Activated CD4-positive, alpha-beta memory T cell treated with anti-CD3 and anti-CD28 coated beads for 36 hours (primary cell): ENCODE measurements around the gene TMEM79. TPM values are rescaled to one million over a fixed set of nuclear protein-coding genes. Genes with fewer than 3 reads are reported as not detected.

Experiments
- CTCF ChIA-PET: fragments of 350-600 bp; sonication (Branson Sonifier 250); formaldehyde crosslinking; loops from one replicate; lab custom pipeline; 2021; ENCODE audit warnings: antibody characterized with exemption, inconsistent platforms; lab: Charles Lee
- POLR2A ChIA-PET: fragments of 350-600 bp; sonication (Branson Sonifier 250); formaldehyde crosslinking; loops from one replicate; lab custom pipeline; 2021; ENCODE audit warnings: antibody characterized with exemption; lab: Charles Lee
- DNase-seq: peaks from one replicate; pipeline ENCODE4 v3.0.0-alpha.2; 2020
- H3K27ac Mint-ChIP-seq: one replicate; pipeline ENCODE4 v1.8.0; 2021; ENCODE audit warnings: mixed read lengths
- H3K27me3 Mint-ChIP-seq: one replicate; pipeline ENCODE4 v1.8.0; 2021; ENCODE audit warnings: mixed read lengths
- H3K36me3 Mint-ChIP-seq: one replicate; pipeline ENCODE4 v1.8.0; 2021; ENCODE audit warnings: mixed read lengths
- H3K4me1 Mint-ChIP-seq: one replicate; pipeline ENCODE4 v1.8.0; 2021; ENCODE audit warnings: low read depth, mixed read lengths
- H3K4me3 Mint-ChIP-seq: one replicate; pipeline ENCODE4 v1.8.0; 2021; ENCODE audit warnings: mild to moderate bottlenecking, mixed read lengths
- H3K9me3 Mint-ChIP-seq: one replicate; pipeline ENCODE4 v1.8.0; 2021; ENCODE audit warnings: mixed read lengths
- intact Hi-C: fragments of 100-400 bp; cut with micrococcal nuclease; formaldehyde crosslinking; loops from one replicate; pipeline ENCODE4 v1.15.1; 2023
- total RNA-seq, 2 experiments: library from RNA; stranded (reverse); gene quantifications; one replicate each; pipeline ENCODE4 v1.2.3, GENCODE V29; 2021

The TMEM79 gene
- total RNA-seq, 2 experiments from 2014 or later = 6.8 to 9.1 TPM

DNA sequence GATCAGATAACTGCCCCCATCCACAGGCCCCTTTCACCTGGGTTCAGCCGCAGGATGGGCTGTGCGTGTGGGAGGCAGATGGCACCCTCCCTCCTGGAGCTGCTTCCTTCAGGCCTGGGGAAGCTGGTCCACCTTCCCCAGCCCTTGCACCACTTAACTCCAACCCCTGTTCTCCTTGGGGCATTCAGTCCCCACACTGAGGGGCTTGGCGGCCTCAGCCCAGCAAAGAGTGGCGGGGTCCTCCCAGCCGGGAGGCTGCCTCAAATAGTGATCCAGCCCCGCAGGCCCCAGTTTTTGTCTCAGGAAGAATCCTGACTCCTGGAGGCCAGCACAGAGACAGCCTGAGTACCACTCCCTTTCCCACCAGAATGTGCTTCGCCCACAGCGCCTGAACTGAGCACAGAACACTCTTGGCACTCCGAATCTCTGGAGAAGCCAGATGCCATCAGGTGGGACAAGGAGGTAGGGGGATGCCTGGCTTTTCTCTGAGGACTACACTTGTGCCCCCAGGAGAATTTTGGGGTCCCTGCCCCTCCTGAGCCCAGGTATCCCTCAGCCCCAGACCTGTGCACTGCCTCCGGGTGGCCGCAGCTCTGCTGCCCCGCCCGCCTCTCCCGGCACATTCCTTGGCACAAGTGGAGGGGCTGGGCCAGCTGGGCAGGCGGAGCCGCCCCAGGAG is 37.2 kb upstream of the TMEM79 start:
- ChIA-PET CTCF (interaction anchor here (0.9 to 2.0 kb wide), 3 partner anchors 22 to 105 kb away, joined by 3 to 6 read pairs (median 3); no protein-coding TSS in a partner anchor), POLR2A (interaction anchor here (0.7 to 2.0 kb wide), 5 partner anchors 10 to 91 kb away, joined by 3 to 6 read pairs (median 4); partner anchors contain the start of gene SMG5)
- no peak for DNase-seq
- H3K27me3 Mint-ChIP-seq = no peaks in the 10 kb centered on the region
- intact Hi-C loops = no loop called here
- H3K4me1 Mint-ChIP-seq = peaks cover 5% of the 10 kb centered on the region
- no peak overlapping the region for H3K4me3 Mint-ChIP-seq
- peaks cover 5% of the 10 kb centered on the region for H3K36me3 Mint-ChIP-seq
- no peak overlapping the region for H3K27ac Mint-ChIP-seq
- no peaks in the 10 kb centered on the region for H3K9me3 Mint-ChIP-seq

DNA sequence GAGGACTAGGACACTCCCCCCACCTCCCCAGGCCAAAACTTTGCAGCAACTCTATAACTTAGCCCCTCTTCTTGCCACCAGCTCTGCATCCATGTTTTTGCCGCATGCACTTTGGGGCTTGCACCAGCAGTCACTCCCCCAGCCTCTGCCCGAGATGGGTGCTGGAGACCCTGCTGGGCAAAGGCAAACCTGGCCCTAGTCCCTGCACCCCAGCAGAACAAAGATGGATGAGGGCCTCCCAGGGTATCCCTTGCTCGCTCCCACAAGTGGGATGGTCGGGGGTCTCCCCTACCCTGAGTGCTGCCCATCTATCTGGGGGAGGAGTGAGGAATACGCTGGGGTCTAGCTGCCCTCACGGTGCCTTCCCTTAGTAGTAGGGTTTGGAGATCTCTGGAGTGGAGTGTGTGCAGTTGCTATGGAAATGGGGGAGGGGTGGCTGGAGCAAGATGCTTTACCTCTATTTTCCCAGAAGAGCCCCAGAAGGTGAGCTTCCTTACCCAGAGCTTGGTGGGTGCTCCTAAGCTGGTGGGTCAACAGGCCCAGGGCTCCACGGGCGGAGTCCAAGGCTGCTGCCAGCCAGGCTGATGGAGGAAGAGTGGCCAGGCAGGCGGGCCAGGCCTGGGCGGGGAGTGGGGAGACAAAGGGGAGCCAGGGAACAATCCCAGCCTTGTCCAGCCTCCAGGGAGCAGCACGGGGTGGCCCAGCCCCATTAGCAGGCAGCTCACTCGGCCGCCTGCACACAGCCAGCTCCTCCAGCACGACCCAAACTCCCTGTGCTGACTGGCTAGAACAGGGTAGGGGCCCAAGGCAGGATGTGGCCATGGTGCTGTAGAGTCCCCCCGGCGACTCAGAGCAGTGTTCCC is 36.4 kb upstream of the TMEM79 start, which contains the start of gene PAQR6:
Gene PAQR6, minus strand, starts transcription at position 597 of the 863 bp plus-strand sequence. CDS start 1,325 bp downstream, outside the sequence.
- intact Hi-C loops = no loop called here
- H3K9me3 Mint-ChIP-seq = no peaks in the 10 kb centered on the region
- H3K4me3 Mint-ChIP-seq = no peak within 1 kb of the TSS
- no peaks in the 10 kb centered on the region for H3K27me3 Mint-ChIP-seq
- ChIA-PET POLR2A (interaction anchor here (0.7 to 2.0 kb wide), 5 partner anchors 11 to 92 kb away, joined by 3 to 6 read pairs (median 4); partner anchors contain the start of gene SMG5), CTCF (interaction anchor here (0.5 to 2.0 kb wide), 2 partner anchors 70 to 106 kb away, joined by 4 to 6 read pairs; no protein-coding TSS in a partner anchor)
- no peak for DNase-seq
- peaks cover 8% of the 10 kb centered on the region for H3K4me1 Mint-ChIP-seq
- no peak within 1 kb of the TSS for H3K27ac Mint-ChIP-seq
- H3K36me3 Mint-ChIP-seq = peaks cover 8% of the 10 kb centered on the region

DNA sequence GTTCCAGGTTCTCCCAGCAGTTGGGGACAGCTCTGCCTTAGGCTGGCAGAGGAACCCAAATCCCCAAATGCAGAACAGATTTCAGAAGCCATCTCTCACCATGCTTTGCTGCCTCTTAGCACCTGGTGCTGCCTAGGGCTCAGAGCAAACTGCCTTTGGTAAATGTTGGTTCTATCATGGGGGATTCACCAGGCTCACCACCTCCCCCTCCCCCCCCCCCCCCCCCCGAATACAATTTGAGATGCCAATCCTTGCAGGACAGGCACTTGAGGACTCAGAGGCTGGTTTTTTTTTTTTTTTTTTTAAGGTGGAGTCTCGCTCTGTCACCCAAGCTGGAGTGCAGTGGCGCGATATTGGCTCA is 35.8 kb upstream of the TMEM79 start:
- no peaks in the 10 kb centered on the region for H3K9me3 Mint-ChIP-seq
- H3K27me3 Mint-ChIP-seq = no peaks in the 10 kb centered on the region
- CTCF ChIA-PET = no interaction called here
- H3K4me3 Mint-ChIP-seq = no peak overlapping the region
- H3K36me3 Mint-ChIP-seq = peaks cover 12% of the 10 kb centered on the region
- POLR2A ChIA-PET = interaction anchor here (0.7 kb wide), 1 partner anchor 289 kb away, joined by 3 read pairs; no protein-coding TSS in a partner anchor
- no peak for DNase-seq
- peaks cover 13% of the 10 kb centered on the region for H3K4me1 Mint-ChIP-seq
- intact Hi-C loops = no loop called here
- no peak overlapping the region for H3K27ac Mint-ChIP-seq

DNA sequence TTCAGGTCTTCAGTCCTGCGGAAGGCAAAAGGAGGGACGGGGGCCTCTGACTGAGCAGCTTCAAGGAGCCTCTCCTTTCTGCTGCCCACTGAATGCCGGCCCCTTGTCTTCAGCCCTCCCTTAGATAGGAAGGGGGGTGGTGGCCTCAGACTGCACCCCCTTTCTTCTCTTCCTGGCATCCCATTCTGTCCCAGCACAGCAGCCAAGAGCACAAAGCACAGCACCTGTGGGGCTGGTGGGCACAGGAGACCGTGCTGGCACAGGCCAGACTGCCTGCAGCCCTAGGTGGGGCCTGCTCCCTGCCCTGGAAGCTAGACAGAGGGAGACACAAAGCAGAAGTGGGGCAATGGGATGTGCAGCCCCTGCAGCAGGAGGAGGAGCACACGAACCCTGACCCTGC is 34.5 kb upstream of the TMEM79 start:
- H3K27me3 Mint-ChIP-seq = no peaks in the 10 kb centered on the region
- peaks cover 18% of the 10 kb centered on the region for H3K36me3 Mint-ChIP-seq
- CTCF ChIA-PET = interaction anchor here (0.6 kb wide), 1 partner anchor 206 kb away, joined by 3 read pairs; no protein-coding TSS in a partner anchor
- POLR2A ChIA-PET = interaction anchor here (0.9 kb wide), 1 partner anchor 33 kb away, joined by 3 read pairs; the partner anchor contains the start of gene SMG5
- H3K9me3 Mint-ChIP-seq = no peaks in the 10 kb centered on the region
- H3K4me3 Mint-ChIP-seq = no peak overlapping the region
- DNase-seq = no peak
- intact Hi-C loops = no loop called here
- H3K4me1 Mint-ChIP-seq = peaks cover 13% of the 10 kb centered on the region
- H3K27ac Mint-ChIP-seq = no peak overlapping the region

DNA sequence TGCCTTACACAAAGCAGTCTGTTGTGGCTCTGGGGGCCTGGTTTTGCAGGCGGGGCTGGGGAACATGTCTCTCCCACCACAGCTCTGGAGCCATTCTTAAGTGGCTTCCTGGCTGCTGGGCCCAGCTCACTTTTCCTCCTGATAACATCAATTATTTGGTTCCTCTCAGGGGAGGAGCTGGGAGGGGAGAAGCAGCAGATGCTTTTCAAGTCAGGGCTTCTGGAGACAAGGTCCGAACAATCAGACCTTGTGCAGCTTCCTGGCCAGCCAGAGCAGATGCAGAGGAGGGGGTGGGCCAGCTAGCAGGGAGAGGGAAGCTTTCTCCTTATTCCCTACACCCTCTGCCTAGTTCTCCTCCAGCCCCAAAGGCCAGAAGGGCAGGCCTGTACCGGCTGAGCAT is 32.6 kb upstream of the TMEM79 start:
- Mint-ChIP-seq H3K36me3 (peaks cover 24% of the 10 kb centered on the region), H3K4me3 (no peak overlapping the region), H3K27me3 (no peaks in the 10 kb centered on the region), H3K4me1 (peaks cover 8% of the 10 kb centered on the region), H3K27ac (peak overlapping the region; percentile 23), H3K9me3 (no peaks in the 10 kb centered on the region)
- CTCF ChIA-PET = interaction anchor here (1.2 to 1.4 kb wide), 2 partner anchors 110 to 155 kb away, joined by 3 to 5 read pairs; no protein-coding TSS in a partner anchor
- POLR2A ChIA-PET = interaction anchor here (0.5 to 1.3 kb wide), 2 partner anchors 21 to 58 kb away, joined by 3 to 4 read pairs; no protein-coding TSS in a partner anchor
- DNase-seq = no peak
- intact Hi-C loops = no loop called here

DNA sequence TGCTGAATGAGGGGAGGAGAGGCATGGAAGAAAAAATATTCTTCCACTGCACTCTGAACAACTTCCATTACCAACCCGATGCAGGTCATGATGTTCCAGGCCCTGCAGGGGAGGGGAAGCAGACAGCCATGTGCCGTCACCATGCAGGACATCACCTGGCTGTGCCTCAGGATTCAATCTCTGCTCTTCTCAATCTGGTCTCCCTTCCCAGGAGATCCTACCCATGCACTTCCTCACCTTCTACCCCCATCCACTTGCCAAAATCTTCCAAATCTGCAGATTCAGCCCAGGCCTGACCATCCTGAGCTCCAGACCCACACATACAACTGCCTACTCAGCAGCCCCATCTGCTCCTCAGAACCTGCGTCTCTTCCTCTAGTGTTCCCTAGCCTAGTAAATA is 30.5 kb upstream of the TMEM79 start:
- POLR2A ChIA-PET = no interaction called here
- CTCF ChIA-PET = interaction anchor here (0.7 to 1.1 kb wide), 2 partner anchors 8 to 29 kb away, joined by 3 to 4 read pairs; no protein-coding TSS in a partner anchor
- DNase-seq = no peak

DNA sequence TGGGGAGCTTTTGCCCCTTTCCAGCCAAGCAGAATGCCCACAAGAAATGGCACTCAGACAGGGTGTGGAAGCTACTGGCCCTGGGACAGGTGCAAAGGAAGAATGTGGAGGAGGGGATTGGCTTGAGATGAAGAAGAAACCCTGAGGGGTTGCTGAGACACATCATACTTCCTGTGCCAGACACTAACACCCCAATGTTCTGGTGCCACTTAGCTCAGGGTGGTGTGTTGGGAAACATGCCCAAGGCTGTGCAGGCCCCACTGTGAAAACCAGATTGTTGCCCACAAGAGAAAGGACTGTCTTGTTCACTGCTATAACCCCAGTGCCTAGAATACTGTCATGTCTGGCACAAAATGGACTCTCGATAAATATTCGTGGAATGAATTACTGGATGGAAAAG is 26.4 kb upstream of the TMEM79 start:
- H3K4me3 Mint-ChIP-seq = no peak overlapping the region
- ChIA-PET POLR2A (no interaction called here), CTCF (interaction anchor here (0.7 kb wide), 1 partner anchor 16 kb away, joined by 3 read pairs; no protein-coding TSS in a partner anchor)
- H3K27ac Mint-ChIP-seq = peak overlapping the region; percentile 10
- no peaks in the 10 kb centered on the region for H3K9me3 Mint-ChIP-seq
- H3K27me3 Mint-ChIP-seq = no peaks in the 10 kb centered on the region
- H3K4me1 Mint-ChIP-seq = peaks cover 7% of the 10 kb centered on the region
- peaks cover 52% of the 10 kb centered on the region for H3K36me3 Mint-ChIP-seq
- no peak for DNase-seq
- intact Hi-C loops = no loop called here

More for the DNA sequence above, 30.5 kb upstream of the TMEM79 start:
- Mint-ChIP-seq H3K4me1 (peaks cover 8% of the 10 kb centered on the region), H3K36me3 (peaks cover 36% of the 10 kb centered on the region), H3K27me3 (no peaks in the 10 kb centered on the region), H3K27ac (peak overlapping the region; percentile 40), H3K9me3 (no peaks in the 10 kb centered on the region), H3K4me3 (no peak overlapping the region)
- intact Hi-C loops = no loop called here

DNA sequence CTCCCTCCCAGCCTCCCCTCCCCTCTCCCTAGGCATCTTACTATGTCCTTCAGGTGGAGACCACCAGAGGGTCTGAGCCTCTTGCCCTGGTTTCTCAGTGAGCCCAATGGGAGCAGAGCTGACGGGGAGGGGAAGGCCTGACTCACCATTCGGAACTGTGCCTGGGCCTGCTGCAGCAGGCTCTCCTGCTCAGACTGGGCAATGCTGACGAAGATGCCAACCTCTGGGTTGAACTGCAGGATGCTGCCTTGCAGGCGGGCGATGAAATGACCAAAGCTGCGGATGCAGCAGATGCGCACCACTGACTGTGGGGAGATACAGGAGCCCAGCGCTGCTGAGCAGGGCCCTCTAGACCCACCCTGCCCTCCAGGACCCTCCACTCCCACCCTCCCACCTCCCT is 25.3 kb upstream of the TMEM79 start:
- no peak for DNase-seq
- Mint-ChIP-seq H3K9me3 (no peaks in the 10 kb centered on the region), H3K36me3 (peaks cover 56% of the 10 kb centered on the region), H3K4me3 (no peak overlapping the region), H3K4me1 (peaks cover 4% of the 10 kb centered on the region), H3K27me3 (no peaks in the 10 kb centered on the region), H3K27ac (no peak overlapping the region)
- ChIA-PET CTCF (no interaction called here), POLR2A (no interaction called here)
- intact Hi-C loops = no loop called here

DNA sequence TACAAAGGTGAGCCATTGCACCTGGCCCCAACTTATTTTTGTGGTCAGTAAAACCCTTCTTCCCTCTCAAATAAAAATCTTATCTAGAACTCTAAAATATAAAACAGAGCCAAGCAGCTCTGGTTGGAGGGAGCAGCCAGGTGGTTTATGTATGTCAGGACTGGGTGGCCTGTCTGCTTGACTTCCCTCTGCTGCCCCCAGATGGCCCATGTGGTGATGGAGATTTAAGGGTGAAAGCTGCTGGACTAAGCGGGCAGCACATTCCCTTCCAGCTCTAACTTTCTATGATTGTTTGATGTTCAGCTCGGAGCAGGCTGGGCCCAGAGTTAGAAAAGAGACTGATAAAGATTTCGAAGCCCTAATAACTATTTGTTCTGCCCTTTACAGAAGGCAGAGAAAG is 24.3 kb upstream of the TMEM79 start:
- POLR2A ChIA-PET = no interaction called here
- CTCF ChIA-PET = interaction anchor here (1.0 to 1.6 kb wide), 3 partner anchors 14 to 169 kb away, joined by 3 to 5 read pairs (median 4); no protein-coding TSS in a partner anchor
- Mint-ChIP-seq H3K27me3 (no peaks in the 10 kb centered on the region), H3K27ac (peak overlapping the region; percentile 13), H3K9me3 (no peaks in the 10 kb centered on the region), H3K36me3 (peaks cover 58% of the 10 kb centered on the region), H3K4me1 (peaks cover 4% of the 10 kb centered on the region), H3K4me3 (no peak overlapping the region)
- intact Hi-C loops = no loop called here
- no peak for DNase-seq

DNA sequence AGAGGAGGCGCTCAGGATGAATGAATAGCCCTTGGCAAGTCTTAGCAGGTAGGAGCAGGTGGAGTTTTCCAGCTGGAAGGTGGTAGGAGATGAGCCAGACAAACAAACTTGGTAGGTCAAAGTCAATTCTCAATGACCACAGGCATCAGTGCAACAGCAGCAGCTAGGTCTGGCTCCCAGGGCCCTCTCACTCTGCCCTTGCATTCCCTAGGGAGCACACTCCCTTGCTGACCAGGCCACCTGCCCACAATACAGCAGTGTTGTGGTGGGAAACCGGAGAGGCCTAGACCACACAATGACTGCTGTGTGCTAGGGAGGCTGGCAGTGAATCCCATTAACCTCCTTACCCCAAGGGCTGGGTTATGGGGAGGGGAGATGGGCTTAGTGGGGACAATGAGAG is 23.2 kb upstream of the TMEM79 start:
- CTCF ChIA-PET = interaction anchor here (1.3 to 1.6 kb wide), 2 partner anchors 120 to 170 kb away, joined by 4 to 5 read pairs; no protein-coding TSS in a partner anchor
- no peak for DNase-seq

DNA sequence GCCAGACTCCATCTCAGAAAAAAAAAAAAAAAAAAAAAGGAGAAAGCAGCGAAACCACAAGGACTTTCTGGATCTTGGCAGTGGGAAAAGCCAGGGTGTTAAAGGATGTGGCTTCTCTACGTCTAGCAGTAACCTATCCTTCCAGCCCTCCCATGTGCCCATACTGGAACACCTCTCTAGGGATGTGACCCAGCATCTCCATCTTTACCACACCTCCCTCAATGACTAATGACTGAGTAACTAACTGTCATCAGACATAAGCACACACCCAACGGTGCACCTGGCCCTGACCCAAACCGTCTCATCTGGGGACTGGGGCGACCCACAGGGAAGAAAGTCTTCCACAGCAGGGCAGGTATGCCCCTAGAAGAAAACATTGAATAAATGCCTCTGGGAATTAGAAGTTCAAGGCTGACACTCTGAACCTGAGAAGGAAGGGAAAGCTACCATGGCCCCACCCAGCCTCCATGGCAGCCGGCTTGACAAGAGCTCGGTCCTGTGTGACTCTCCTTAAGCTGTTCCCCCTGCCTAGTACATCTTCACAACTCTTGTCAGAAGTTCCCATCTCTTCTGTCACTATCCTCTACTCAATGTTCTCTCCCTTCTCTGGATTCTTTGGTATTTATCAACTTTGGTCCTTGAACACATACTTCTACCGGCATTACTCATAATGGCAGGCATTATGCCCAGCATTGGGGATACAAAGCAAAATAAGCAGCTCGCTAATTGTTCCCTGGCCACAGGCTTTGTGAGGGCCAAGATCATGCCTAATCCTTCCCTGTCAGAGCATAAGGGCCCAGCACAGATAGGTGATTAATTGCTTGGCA is 21.5 kb upstream of the TMEM79 start:
- DNase-seq = no peak
- peak overlapping the region; percentile 8 for H3K27ac Mint-ChIP-seq
- H3K9me3 Mint-ChIP-seq = no peaks in the 10 kb centered on the region
- no peak overlapping the region for H3K4me3 Mint-ChIP-seq
- CTCF ChIA-PET = interaction anchor here (0.9 kb wide), 1 partner anchor 57 kb away, joined by 4 read pairs; no protein-coding TSS in a partner anchor
- H3K27me3 Mint-ChIP-seq = no peaks in the 10 kb centered on the region
- peaks cover 4% of the 10 kb centered on the region for H3K4me1 Mint-ChIP-seq
- intact Hi-C loops = no loop called here
- POLR2A ChIA-PET = no interaction called here
- H3K36me3 Mint-ChIP-seq = peaks cover 72% of the 10 kb centered on the region

More for the DNA sequence above, 23.2 kb upstream of the TMEM79 start:
- Mint-ChIP-seq H3K4me3 (no peak overlapping the region), H3K27ac (no peak overlapping the region), H3K27me3 (no peaks in the 10 kb centered on the region), H3K36me3 (peaks cover 65% of the 10 kb centered on the region), H3K9me3 (no peaks in the 10 kb centered on the region), H3K4me1 (peaks cover 4% of the 10 kb centered on the region)
- intact Hi-C loops = no loop called here
- POLR2A ChIA-PET = no interaction called here
